Measurements from ENCODE around the gene MIDN. TPM values are rescaled to one million over a fixed set of nuclear protein-coding genes. Genes with fewer than 3 reads are reported as not detected.
A peak's percentile ranks its signal among the peaks of the same experiment; 100 is the strongest.

MIDN gene
- total RNA-seq, 1 experiment from 2014 or later, result 125 TPM

- CTCF ChIA-PET, result interaction anchor here (2.2 kb wide), 1 partner anchor 11 kb away, joined by 37 read pairs; no protein-coding TSS in a partner anchor
- intact Hi-C loops (cut with micrococcal nuclease; ENCODE audit: unreplicated experiment), result no loop called here
- Mint-ChIP-seq H3K4me1 (ENCODE audit: low read depth, unreplicated experiment) (peaks cover 12% of the 10 kb centered on the region), H3K4me3 (ENCODE audit: unreplicated experiment) (peak overlapping the region; percentile 27), H3K27me3 (ENCODE audit: insufficient read depth, unreplicated experiment) (no peaks in the 10 kb centered on the region), H3K9me3 (ENCODE audit: unreplicated experiment) (no peaks in the 10 kb centered on the region), H3K36me3 (ENCODE audit: insufficient read depth, unreplicated experiment) (peaks cover 98% of the 10 kb centered on the region), H3K27ac (ENCODE audit: unreplicated experiment) (no peak overlapping the region)
- H3K9me3 ChIP-seq, result no peaks in the 10 kb centered on the region
- BruUV-seq (replicated peaks), result no TSS peak
- POLR2A ChIA-PET, result interaction anchor here (2.3 to 3.4 kb wide), 3 partner anchors 11 to 14 kb away, joined by 18 to 61 read pairs (median 37); partner anchors contain the start of gene CIRBP
- peaks cover 45% of the 10 kb centered on the region for H3K4me1 ChIP-seq
- H3K36me3 ChIP-seq (ENCODE audit: control insufficient read depth, insufficient read depth, low read length), result peaks cover 17% of the 10 kb centered on the region
- no peaks in the 10 kb centered on the region for H3K27me3 ChIP-seq (replicated peaks; ENCODE audit: control insufficient read depth, insufficient read depth, low read length)
- no peak for DNase-seq
- no peak overlapping the region for H3K4me3 ChIP-seq (ENCODE audit: low read depth, low read length)
- no peak for TF ChIP-seq CTCF (IDR thresholded peaks at IDR 0.05; ENCODE audit: insufficient read depth in 1 of 2, low read depth in 1 of 2, low read length in 1 of 2, severe bottlenecking in 1 of 2, unreplicated experiment in 1 of 2)
Measured at GRCh38 chr19:1254530-1255185, 6.3 kb downstream of the MIDN start.

- ChIA-PET CTCF (interaction anchor here (1.1 kb wide), 1 partner anchor 11 kb away, joined by 3 read pairs; no protein-coding TSS in a partner anchor), POLR2A (interaction anchor here (0.6 to 3.4 kb wide), 3 partner anchors 11 to 299 kb away, joined by 3 to 18 read pairs (median 5); partner anchors contain the start of gene CIRBP)
- no peak for TF ChIP-seq CTCF (IDR thresholded peaks at IDR 0.05; ENCODE audit: insufficient read depth in 1 of 2, low read depth in 1 of 2, low read length in 1 of 2, severe bottlenecking in 1 of 2, unreplicated experiment in 1 of 2)
- H3K9me3 Mint-ChIP-seq (ENCODE audit: unreplicated experiment), result no peaks in the 10 kb centered on the region
- H3K4me3 Mint-ChIP-seq (ENCODE audit: unreplicated experiment), result peak overlapping the region; percentile 27
- H3K27ac Mint-ChIP-seq (ENCODE audit: unreplicated experiment), result no peak overlapping the region
- no TSS peak for BruUV-seq (replicated peaks)
- peaks cover 12% of the 10 kb centered on the region for H3K4me1 Mint-ChIP-seq (ENCODE audit: low read depth, unreplicated experiment)
- intact Hi-C loops (cut with micrococcal nuclease; ENCODE audit: unreplicated experiment), result no loop called here
- H3K27me3 Mint-ChIP-seq (ENCODE audit: insufficient read depth, unreplicated experiment), result no peaks in the 10 kb centered on the region
- no peaks in the 10 kb centered on the region for H3K9me3 ChIP-seq
- DNase-seq, result no peak
- H3K4me3 ChIP-seq (ENCODE audit: low read depth, low read length), result no peak overlapping the region
- peaks cover 17% of the 10 kb centered on the region for H3K36me3 ChIP-seq (ENCODE audit: control insufficient read depth, insufficient read depth, low read length)
- peaks cover 98% of the 10 kb centered on the region for H3K36me3 Mint-ChIP-seq (ENCODE audit: insufficient read depth, unreplicated experiment)
- H3K27me3 ChIP-seq (replicated peaks; ENCODE audit: control insufficient read depth, insufficient read depth, low read length), result no peaks in the 10 kb centered on the region
- peaks cover 53% of the 10 kb centered on the region for H3K4me1 ChIP-seq
Measured at GRCh38 chr19:1255186-1256161, 7.1 kb downstream of the MIDN start.

Measured in Caco-2 (cell line).